SHP77 treated with DMSO at 0.1 percent for 48 hours (cell line): ENCODE data around the gene HOXB6.

Source experiments
- DNase-seq: peaks from one replicate; lab custom pipeline; 2025; lab: John Stamatoyannopoulos, UW

The HOXB6 gene

DNA sequence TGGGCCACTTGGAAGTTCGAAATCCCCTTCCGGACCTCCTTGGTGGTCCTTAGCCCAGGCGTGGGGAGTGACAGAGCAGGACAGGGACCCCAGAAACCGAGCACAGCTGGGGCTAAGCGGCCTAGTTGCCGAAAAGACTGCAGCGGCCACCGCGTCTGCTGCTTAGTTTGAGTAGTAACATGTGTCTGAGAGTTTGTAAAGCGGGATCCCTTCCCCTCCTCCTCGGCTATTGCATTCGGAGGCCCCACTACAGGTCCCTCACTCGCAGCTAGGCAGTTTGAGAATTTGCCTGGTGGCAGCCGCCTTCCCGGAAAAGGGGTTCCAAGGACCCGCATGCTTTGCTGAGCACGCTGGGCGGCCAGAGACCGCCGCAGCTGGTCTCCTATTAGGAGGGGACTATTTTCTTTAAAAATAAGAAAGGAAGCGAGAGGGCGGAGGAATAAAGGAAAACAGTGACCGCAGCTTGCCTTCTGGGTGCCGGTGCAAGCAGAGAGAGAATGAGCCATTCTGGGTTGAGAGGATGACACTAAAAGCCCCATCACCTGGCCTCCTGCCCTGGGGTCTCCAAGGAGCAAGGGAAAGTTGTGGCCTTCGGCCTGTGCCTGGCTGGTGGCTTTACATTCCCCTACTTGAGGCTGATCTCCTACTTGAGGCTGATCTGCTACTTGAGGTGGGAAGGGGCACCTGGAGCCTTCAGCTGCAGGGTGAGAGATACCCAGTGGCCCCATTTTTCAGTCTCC, 10.1 kb downstream of the HOXB6 start:
- DNase-seq: no peak

DNA sequence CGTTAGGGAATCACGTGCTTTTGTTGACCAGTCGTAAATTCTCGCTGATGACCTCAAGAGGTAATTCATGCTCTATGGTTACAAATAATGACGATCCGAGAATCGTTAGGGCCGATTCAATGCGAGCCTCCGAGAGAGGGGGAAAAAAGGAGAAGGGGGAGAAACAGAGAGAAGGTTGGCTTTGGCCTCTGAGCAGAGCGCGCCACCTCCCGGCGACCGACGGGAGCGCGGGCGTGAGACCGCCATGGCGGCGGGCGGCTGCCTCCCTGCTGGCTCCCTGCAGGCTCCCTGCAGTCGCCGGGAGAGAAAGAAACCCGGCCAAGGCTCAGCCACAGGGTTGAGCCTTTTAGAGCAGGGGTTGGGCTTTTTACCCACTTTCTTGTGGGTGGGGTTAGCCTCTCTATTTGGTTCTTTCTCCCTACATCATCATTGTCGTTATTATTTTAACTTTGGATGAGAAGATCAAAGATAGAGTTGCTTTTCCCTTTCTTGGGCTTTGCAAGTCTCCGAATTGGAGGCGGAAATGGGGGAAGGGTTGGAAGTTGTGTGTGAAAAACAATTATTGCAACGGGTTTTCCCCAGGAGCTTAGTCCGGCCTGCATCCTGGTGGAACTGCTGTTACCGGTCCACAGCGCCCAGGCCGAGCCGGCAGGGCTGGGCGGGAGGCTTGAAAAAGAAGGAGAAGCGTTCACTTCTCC, 10.8 kb downstream of the HOXB6 start:
- DNase-seq: peak; percentile 94

DNA sequence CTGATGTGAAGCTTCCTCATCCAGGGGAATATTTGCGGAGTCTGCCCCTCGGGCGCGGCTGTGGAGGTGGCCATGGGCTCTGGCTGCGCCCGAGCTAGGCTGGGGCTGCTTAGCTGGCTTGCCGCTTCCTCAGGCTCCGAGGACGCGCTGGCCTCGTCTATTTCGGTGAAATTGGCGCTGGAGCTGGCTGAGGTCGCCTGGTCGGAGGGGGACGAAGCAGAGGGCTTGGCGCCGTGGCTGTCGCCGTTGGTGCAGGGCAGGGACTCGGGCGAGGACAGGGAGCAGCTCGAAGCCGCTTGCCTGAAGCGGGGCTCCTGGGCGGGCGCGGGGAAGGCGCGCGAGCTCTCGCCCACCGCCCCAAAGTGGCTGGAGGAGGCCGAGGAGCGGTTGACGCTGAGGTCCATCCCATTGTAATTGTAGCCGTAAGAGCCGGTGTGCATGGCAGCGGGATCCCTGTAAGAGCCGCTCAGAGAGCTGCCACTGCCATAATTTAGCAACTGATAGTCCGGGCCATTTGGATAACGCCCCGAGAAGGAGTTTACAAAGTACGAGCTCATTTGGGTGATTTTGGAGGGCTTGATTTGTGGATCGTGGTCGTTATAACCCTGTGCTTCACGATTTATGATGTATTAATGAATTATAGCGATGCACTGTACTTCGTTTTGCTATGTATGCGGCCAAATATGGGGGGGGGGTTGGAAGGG, 11.5 kb downstream of the HOXB6 start, which contains the start of gene HOXB5:
Gene HOXB5 (minus strand): TSS at position 654 of the 704 bp plus-strand sequence. CDS start 97 bp downstream, at position 557.
- peak; percentile 78 for DNase-seq

DNA sequence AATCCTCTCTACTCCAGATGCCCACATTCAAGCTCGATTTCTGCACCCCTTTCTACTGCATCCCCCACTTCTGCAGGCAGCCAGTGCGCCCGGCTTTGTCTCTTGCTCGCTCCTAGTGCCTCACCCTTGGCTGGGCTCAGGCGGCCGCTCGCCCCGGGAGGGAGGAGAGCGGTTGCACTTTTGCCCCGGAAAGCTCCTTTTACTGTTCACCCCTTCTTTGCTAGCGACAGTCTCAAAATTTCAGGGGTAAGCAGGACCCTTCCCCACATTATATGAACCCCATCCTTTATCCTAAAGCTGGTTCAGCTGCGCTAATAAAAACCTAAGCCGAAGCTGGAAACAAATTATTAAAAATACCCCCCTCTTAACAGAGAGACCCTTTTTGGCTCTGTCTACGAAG, 12.2 kb downstream of the HOXB6 start:
- no peak for DNase-seq

DNA sequence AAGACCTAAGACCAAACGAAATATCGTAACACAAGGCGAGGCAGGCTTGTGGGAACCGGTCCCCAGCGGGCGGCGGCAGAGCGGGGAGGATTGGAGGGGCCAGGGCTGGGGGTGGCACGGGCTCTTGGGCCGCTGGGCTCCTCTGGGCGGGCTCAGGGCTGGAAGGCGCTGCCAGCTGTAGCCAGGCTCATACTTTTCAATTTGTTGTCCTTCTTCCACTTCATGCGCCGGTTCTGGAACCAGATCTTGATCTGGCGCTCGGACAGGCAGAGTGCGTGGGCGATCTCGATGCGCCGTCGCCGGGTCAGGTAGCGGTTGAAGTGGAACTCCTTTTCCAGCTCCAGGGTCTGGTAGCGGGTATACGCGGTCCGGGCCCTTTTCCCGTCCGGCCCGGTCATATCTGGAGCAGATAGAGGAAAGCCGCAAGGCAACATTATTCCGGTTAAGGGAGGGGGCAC, 12.7 kb downstream of the HOXB6 start:
- DNase-seq: no peak

DNA sequence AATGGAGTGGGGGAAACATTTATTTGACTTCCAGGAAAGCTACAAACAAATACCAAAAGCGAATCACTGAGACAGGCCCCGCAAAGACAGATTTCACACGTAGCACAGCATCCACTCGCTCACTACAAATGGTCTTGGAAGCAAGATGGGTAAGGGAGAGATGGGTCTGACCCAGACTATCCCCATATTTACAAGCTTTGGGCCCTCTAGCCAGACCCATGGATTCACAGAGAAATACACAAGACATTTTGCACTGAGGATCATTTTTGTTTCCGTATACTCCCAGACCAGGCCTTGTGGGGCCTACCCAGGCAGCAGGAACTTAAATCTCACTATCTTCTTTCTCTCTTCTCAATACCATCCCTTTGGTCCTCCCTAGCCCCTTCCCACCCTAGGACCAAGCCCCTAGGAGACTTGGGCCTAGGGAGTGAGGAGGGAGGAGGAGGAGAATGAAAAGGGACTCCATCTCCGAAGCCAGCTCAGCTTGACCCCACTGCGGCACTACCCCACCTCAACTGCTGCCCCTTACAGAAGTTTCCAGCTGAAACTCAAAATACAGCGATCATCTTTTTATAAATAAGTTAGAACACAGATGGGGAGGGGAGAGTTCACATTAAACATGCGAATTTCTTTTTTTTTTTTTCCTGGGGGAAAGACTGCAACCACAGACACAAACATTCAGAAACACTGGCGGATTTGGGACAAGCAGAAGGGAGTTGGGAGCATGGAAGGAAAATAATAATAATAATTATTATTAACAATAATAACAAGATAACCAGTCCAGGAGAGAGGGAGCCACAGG, 13.3 kb downstream of the HOXB6 start:
- DNase-seq: no peak

DNA sequence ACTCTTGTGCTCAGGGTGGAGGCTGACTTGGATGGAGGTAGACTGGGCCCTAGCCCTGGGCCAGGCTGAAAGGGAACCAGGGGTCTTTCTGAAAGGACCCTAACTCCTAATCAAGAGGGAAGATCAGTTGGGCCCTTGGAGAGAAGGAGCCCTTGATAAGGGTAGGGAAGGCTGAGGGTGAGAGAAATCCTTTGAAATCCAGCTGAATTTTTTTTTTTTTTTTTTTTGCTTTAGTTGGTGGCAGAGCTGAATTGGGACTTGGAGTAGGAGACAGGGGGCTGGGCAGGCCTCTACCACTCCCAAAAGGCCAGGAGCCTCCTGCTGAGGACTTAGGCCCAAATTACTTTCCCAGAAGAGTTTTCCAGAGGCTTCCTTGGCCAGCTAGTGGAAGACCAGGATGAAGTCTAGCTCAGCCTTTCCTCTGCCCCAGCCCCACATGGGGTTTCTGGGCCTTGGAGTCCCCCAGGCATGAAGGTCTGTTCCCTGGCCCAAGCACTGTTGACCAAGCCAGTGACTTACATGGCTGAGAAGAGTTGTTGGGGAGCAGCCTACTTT, 14.1 kb downstream of the HOXB6 start:
- DNase-seq: no peak

DNA sequence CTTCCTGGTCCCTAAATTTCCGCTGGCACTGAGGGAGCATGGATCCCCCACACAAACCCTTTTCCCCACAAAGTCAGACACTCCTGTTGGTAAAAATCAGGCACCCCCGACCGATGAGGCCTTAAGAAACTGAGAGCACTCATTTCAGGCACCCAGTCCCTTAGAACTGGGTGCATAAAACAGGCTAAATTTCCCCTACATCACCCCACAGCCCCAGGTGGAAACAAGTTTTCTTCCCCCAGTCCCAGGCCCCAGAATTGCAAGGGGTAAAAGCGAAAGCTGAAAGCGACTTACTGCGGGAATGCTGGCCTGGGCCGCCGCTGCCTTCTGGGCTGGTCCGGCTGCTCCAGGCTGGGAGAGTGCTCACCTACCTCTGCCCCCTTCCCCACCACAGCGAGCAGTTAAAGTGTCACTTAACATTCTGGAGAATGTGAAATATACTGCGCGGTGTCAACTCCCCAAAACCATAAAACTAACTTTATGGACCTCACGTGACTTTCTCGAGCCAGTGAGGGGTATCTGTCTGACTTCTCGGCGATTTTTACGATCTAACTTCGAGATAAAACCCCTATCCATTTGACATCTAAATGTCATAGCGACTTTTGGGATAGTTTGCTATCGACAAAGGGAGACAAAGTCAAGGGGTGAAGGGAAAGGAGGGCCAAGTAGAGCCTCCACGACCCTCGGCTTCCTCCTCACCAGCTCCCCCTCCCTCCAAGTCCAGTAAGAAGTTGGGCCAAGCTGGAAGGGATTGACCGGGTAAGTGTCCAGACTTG, 14.8 kb downstream of the HOXB6 start, which contains the start of gene HOXB3:
Gene HOXB3 (minus strand): TSS at position 411 of the 776 bp plus-strand sequence. CDS start 37,767 bp downstream, outside the sequence.
- DNase-seq: no peak

DNA sequence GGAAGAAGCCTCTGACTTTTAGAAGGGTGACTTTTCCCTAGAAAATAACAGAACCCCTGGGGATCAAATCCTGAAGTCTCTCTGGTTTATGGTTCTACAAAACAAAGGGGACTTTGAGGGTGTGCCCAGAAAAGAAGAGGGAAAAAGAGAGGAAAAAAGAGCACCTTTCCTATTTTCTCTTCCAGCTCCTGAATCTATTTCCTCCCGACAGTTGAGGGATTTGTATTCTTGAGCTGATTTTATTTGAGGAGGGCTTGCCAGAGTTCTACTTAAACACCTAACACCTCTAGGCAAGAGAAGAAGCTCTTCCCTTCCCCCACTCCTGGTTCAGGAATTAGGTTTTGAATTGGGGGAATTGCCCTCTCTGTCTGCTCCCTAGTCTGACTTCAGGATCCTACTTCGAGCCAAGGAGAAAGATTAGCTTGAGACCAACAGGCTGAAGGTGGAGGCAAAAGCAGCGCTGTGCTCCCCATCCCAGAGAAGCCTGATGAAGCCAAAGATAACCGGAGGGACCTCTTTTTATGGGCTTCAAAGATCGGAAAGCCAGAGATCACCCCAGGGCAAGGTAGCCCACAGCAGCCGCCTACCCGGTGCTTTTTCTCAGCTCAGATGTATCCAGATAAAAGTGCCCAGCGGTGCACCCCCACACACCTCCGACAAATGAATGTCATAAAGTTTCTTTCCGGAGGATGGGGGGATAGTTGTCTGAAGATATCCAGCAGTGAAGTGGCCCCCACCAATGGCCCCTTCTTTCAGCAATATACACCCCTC, 15.5 kb downstream of the HOXB6 start:
- no peak for DNase-seq

DNA sequence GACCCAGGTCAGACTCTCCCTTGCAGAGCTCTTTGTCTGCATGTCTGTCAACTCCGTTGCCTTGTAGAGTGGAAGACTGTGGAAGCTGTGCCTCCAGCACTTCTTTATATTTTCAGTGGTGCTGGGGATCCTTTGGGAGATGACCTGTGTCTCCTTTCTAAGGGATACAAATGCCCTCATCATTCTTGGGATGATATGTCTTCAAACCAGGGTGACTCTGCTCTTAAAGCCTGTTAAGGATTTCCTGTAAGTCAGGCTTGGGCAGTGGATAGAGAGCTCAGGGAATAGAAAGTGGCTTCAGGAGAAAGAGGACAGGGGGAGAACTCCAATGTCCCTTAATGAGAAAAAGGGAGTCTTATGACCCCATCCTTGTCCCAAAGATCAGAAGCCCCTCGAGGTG, 16.3 kb downstream of the HOXB6 start:
- no peak for DNase-seq

DNA sequence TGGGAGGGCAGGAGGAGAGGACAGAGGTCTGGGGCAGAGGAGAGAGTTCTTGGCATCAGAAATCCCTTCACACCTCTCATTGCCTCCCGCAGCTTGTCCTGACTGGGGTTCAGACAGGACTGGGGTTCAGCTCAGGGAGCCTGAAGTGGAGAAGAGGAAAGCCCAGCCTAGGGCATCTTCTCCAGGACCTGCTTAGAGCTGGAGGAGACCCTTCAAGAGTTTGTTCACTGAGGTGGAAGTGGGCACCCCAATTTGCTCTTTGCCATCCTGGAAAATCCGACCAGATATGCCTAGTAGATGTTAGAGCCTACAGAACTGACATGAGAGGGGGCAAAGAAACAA, 16.7 kb downstream of the HOXB6 start:
- no peak for DNase-seq

DNA sequence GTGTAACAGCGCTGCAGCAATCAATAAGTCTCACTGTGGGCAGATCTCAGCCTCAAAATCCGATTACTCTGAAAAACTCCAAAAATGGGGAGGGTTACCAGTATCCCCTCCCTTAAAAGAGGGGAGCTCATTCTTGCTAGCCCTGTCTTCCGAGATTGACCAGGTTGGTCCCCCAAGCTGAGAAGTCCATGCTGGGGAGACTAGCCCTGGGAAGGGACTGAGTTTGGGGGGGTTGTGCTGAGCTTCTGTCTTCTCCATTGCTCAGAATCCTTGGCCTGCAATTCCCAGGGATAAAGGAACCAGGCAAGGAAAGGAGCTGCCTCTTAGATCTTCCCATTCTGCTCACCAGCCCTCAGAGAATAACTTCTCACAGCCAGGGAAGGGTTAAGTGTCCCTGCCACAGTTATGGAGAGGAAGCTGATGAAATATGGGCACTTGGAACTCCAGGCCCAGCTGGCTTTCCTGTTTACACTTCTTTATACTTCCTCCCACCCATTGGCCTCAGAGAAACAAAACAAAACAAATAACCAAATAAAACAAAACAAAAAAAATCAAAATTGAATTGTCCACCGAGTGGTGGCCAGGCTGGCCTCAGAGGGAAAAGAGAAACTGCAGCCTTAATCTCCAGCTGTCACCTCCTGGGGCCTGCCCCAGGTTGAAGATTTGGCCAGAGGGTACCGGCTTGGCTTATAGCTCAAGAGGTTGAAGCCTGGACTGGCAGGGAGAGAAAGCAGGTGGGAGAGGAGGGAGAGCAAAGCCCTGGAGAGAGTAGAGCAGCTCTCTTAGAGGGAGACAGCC, 17.3 kb downstream of the HOXB6 start:
- peak; percentile 98 for DNase-seq

DNA sequence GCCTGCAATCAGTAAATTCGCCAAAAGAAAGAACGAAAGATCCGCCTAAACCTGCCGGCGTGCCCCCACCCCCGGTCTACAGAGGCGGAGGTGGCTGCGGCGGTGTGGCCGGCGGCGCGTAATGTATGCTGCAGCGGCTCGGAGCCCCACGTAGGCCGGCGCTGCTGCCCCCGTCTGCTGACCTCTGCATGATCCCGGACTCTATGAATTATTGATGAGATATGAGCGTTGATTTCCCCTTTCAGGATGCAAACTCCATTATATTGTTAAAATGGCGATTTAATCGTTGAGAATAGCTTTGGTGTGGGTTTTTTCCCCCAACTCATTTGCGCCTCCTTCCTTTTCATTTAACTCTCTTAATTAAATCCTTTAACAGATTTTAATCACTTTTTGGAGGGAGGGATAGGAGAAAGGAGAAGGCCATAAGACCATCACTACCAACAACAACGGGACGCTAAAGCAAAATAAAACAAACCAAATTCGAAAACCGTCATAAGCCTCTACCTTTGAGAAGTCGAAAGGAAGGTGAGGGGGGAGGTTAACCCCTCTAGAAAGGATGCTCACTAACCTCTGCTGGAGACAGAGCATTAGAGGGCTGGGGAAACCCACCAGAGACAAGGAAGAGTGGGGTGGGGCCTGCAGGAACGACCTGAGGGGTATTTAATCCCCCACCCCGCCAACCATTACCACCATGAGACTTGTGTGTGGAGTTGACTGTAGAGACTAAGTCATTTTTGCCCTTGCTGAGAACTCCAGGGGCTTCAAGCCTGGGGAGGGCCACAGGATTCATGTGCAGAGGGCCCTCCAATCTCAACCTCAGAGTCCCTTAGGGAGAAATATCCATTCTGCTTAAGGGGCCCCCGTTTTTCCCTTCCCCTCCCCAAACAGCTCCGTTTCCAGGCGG, 18.2 kb downstream of the HOXB6 start:
- DNase-seq: peak; percentile 54

DNA sequence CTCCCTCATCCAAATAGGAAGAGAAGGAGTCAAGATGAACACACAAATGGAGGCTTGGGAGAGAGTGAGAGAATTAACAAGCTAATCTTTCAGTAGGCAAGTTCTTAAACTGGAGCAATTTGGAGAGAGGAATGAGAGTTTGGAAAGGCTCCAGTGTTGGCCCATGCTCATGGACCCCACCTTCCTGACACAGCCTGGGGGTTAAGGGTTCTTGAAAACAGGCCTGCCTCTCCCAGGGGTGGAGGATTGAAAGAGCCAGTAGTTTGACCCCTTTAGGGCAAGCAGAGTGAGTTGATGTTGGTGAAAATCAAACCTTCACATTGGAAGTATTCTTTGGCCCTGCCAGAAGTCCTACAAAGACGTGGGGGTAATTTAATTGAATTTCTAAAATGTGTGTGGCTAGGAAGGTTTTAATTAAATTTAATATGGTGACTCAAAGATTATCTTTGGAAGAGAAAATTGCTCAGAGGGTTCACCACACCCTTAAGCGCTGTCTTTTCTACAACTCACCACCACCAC, 20.5 kb downstream of the HOXB6 start:
- no peak for DNase-seq

DNA sequence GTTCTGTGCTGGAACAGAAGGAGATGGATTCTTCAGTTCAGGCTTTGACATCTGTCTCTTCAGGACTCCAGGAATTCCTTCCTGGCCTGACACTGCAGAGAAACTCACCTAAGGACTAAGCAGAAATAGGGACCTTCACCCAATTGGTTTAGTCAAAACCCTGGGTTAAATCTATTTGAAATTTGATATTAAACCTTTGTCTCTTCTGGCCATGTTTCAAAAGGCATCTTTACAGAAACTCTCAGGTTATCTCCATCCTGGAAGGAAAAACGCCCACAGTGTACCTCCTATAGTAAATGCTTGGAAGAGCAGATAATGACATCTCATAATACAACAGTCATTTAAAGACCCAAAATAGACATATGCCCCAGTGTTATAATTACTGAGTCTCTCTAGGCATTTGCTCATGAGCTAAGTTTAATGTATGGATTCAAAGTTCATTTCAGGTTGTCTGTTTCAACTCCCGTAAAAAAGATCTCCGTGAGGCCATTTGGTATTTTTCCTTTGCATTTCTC, 21.0 kb downstream of the HOXB6 start:
- DNase-seq: no peak

DNA sequence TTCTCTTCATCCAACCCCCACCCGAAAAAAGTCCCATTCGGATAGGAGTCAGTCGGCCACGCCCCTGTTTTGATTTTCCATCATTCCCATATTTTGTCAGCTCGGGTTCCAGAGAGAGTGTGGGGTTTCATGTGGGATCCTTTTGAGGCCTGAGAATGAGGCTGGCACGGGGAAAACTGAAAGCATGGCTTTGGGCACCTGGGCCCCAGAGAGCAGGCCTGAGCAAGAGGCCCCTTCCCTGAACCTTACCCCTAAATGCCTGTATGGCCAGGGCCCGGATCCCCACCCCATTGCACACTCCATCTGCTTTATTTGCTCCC, 22.1 kb downstream of the HOXB6 start:
- no peak for DNase-seq

DNA sequence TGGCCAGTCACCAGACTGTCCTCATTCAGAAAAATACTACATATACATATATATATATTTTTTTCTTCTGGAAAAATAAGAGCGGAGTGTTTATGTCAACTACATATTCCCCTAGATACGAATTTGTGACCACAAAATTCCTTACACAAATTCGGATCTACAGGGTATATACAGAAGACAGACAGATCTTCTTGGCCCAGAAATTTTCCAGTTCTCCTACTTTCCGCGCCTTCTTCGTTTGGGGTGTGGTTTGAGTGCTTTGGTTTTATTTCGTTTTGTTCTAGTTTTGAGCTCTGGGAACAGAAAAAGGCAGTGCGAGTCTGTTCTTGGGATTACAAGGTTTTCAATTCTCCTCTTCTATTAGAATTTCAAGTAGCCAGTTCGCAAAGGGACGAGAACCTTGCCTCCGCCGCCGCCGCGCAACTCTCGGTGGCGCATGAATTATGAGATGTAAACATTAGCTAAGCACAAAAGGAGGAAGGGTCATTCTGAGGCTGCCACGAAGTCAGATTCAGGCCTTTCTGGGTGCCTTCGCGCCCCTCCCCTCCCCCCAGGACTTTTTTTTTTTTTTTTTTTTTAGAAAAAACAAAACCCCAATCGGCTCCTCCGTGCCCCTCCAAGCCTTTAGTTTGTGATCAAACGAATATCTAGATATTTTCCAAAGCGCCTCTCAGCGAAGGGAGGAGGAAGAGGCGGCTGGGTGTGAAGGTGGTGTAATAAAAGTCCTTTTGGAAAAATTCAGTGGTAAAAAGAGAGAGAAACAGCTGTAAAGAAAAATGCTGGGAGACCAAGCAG, 24.8 kb downstream of the HOXB6 start:
- DNase-seq: no peak
